Measurements from ENCODE around the gene CDC42BPG. TPM values are rescaled to one million over a fixed set of nuclear protein-coding genes. Genes with fewer than 3 reads are reported as not detected.

Gene CDC42BPG
- total RNA-seq = 15.9 and 17.4 TPM in 2 replicates

GRCh38 chr11:64844330-64845128, at the start of gene CDC42BPG:
CDC42BPG (minus strand) TSS chr11:64844653; CDS start chr11:64844569, 84 bp downstream.

GRCh38 chr11:64878494-64879243, 34.2 kb upstream of the CDC42BPG start, which contains the start of gene EHD1:
EHD1 (minus strand) TSS chr11:64878621; CDS start chr11:64878464, 157 bp downstream.

GRCh38 chr11:64810271-64810890, 34.1 kb downstream of the CDC42BPG start, which contains the start of gene MEN1:
MEN1 (minus strand) TSS chr11:64810551; CDS start chr11:64810109, 442 bp downstream.

GRCh38 chr11:64803158-64803845, 41.2 kb downstream of the CDC42BPG start, which contains the start of gene MAP4K2:
MAP4K2 (minus strand) TSS chr11:64803214; CDS start chr11:64803149, 65 bp downstream.

GRCh38 chr11:64778473-64779298, 65.8 kb downstream of the CDC42BPG start, which contains the start of gene SF1:
SF1 (minus strand) TSS chr11:64778542; CDS start chr11:64778392, 150 bp downstream.

Other genes with a start within 250 kb of the CDC42BPG start
- gene NRXN2, start 121.5 kb downstream of the CDC42BPG start, total RNA-seq = not detected in 2 replicates
- not detected in 2 replicates for gene RASGRP2, start 100.5 kb downstream of the CDC42BPG start, total RNA-seq
- 0.14 and 0.79 TPM in 2 replicates for gene PYGM, start 84.7 kb downstream of the CDC42BPG start, total RNA-seq
- 130 and 133 TPM in 2 replicates for gene SF1, start 66.1 kb downstream of the CDC42BPG start, total RNA-seq
- gene MAP4K2, start 41.4 kb downstream of the CDC42BPG start, total RNA-seq = 23.3 and 35.0 TPM in 2 replicates
- 21.9 and 28.4 TPM in 2 replicates for gene MEN1, start 34.1 kb downstream of the CDC42BPG start, total RNA-seq
- gene EHD1, start 34.0 kb upstream of the CDC42BPG start, total RNA-seq = 43.7 and 57.8 TPM in 2 replicates
- gene ATG2A, start 72.6 kb upstream of the CDC42BPG start, total RNA-seq = 18.2 and 19.0 TPM in 2 replicates
- 14.8 and 16.2 TPM in 2 replicates for gene PPP2R5B, start 80.0 kb upstream of the CDC42BPG start, total RNA-seq
- not detected in 2 replicates for gene GPHA2, start 91.2 kb upstream of the CDC42BPG start, total RNA-seq
- gene MAJIN, start 127.5 kb upstream of the CDC42BPG start, total RNA-seq = not detected in 2 replicates
- gene BATF2, start 152.3 kb upstream of the CDC42BPG start, total RNA-seq = 0.09 TPM in 1 of 2 replicates, not detected in the other
- 118 and 132 TPM in 2 replicates for gene ARL2, start 169.5 kb upstream of the CDC42BPG start, total RNA-seq
- 10.2 and 14.2 TPM in 2 replicates for gene SNX15, start 182.8 kb upstream of the CDC42BPG start, total RNA-seq
- gene SAC3D1, start 196.6 kb upstream of the CDC42BPG start, total RNA-seq = 32.7 and 34.4 TPM in 2 replicates
- 2.0 and 7.1 TPM in 2 replicates for gene NAALADL1, start 213.9 kb upstream of the CDC42BPG start, total RNA-seq
- 13.9 and 14.8 TPM in 2 replicates for gene CDCA5, start 239.4 kb upstream of the CDC42BPG start, total RNA-seq
- gene ZFPL1, start 239.6 kb upstream of the CDC42BPG start, total RNA-seq = 30.1 and 48.6 TPM in 2 replicates